NCI-H345 (cell line): ENCODE measurements around the gene CAV2.

Source experiments
- DNase-seq: peaks from one replicate; lab custom pipeline; 2025; lab: John Stamatoyannopoulos, UW

The CAV2 gene

GRCh38 chr7:116495736-116496135, 3.8 kb upstream of the CAV2 start:
- no peak for DNase-seq

- no peak for DNase-seq
These were observed 2.9 kb upstream of the CAV2 start for GRCh38 chr7:116496653-116497052.

GRCh38 chr7:116497708-116498107, 1.8 kb upstream of the CAV2 start:
- no peak for DNase-seq

- DNase-seq = no peak
These were observed 728 bp downstream of the CAV2 start for GRCh38 chr7:116500078-116500853.

- no peak for DNase-seq
These were observed 2.1 kb downstream of the CAV2 start for GRCh38 chr7:116501425-116502167.

GRCh38 chr7:116502201-116503096, 2.9 kb downstream of the CAV2 start:
- DNase-seq = no peak

GRCh38 chr7:116503835-116504234, 4.3 kb downstream of the CAV2 start:
- no peak for DNase-seq

- no peak for DNase-seq
These were observed 5.7 kb downstream of the CAV2 start for GRCh38 chr7:116505278-116505677.

- no peak for DNase-seq
These were observed 6.3 kb downstream of the CAV2 start for GRCh38 chr7:116505823-116506222.

- no peak for DNase-seq
These were observed 10.5 kb downstream of the CAV2 start for GRCh38 chr7:116509982-116510579.

- DNase-seq = no peak
These were observed 11.3 kb downstream of the CAV2 start for GRCh38 chr7:116510795-116511194.

- DNase-seq = peak; percentile 58
These were observed 12.3 kb downstream of the CAV2 start for GRCh38 chr7:116511552-116512519.

GRCh38 chr7:116512520-116513188, 13.1 kb downstream of the CAV2 start:
- DNase-seq = no peak

- no peak for DNase-seq
These were observed 16.0 kb downstream of the CAV2 start for GRCh38 chr7:116515584-116515983.

GRCh38 chr7:116516324-116516723, 16.8 kb downstream of the CAV2 start:
- DNase-seq = no peak

- DNase-seq = no peak
These were observed 18.1 kb downstream of the CAV2 start for GRCh38 chr7:116517626-116518025.

GRCh38 chr7:116518961-116519360, 19.4 kb downstream of the CAV2 start:
- no peak for DNase-seq

- DNase-seq = no peak
These were observed 21.6 kb downstream of the CAV2 start for GRCh38 chr7:116521046-116521664.

GRCh38 chr7:116522247-116522646, 22.7 kb downstream of the CAV2 start:
- no peak for DNase-seq

GRCh38 chr7:116524221-116524608, 24.7 kb downstream of the CAV2 start:
- no peak for DNase-seq
